ENCODE measurements around the gene GRIA1. TPM values are rescaled to one million over a fixed set of nuclear protein-coding genes. Genes with fewer than 3 reads are reported as not detected.

GRIA1 gene
- total RNA-seq, 3 donors from 2014 or later = 0.33 to 0.88 TPM; not detected in 1

GRCh38 chr5:153660919-153661318 is 170.4 kb downstream of the GRIA1 start:
- Histone ChIP-seq H3K27me3 (no peaks in the 10 kb centered on the region), H3K36me3 (no peaks in the 10 kb centered on the region), H3K4me3 (no peak overlapping the region), H3K27ac (no peak overlapping the region), H3K9me3 (no peaks in the 10 kb centered on the region), H3K4me1 (no peaks in the 10 kb centered on the region)
- no peak for DNase-seq (ENCODE audit: low spot score in 2 of 2)
- no peak for TF ChIP-seq POLR2AphosphoS5 (IDR thresholded peaks at IDR 0.05)
- no peak for TF ChIP-seq POLR2A (IDR thresholded peaks at IDR 0.05)
- TF ChIP-seq CTCF (IDR thresholded peaks at IDR 0.05) = no peak
- intact Hi-C loops (cut with DNase I; ENCODE audit: low total_unique reads) = no loop called here

- no peak overlapping the region for H3K27ac ChIP-seq
- H3K9me3 ChIP-seq = no peaks in the 10 kb centered on the region
- H3K4me3 ChIP-seq = no peak overlapping the region
- no peaks in the 10 kb centered on the region for H3K36me3 ChIP-seq
- no peaks in the 10 kb centered on the region for H3K4me1 ChIP-seq
- no peaks in the 10 kb centered on the region for H3K27me3 ChIP-seq
- intact Hi-C loops (cut with DNase I; ENCODE audit: low total_unique reads) = no loop called here
- DNase-seq (ENCODE audit: low spot score in 2 of 2) = no peak
- TF ChIP-seq POLR2A (IDR thresholded peaks at IDR 0.05) (no peak), POLR2AphosphoS5 (IDR thresholded peaks at IDR 0.05) (no peak), CTCF (IDR thresholded peaks at IDR 0.05) (no peak)
Observed at GRCh38 chr5:153661897-153662296, 171.4 kb downstream of the GRIA1 start.

DNA sequence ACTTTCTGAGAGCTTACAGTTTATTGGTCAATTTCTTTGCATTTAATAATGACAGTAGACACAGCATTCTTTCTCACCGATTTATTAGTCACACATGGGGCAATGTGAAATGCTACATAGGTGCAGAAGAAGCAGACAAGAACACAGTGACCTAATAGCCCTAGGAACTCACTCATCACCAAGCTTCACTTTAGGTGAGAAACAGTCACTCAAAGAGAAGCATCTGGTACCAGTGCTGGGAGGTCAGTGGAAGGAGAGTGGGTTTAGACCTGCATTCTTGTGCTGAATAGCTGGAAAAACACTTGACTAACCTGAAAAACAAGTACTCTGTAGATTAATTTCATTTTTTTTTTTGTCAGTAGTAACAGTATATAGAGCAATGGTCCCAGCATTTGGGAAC is 179.6 kb downstream of the GRIA1 start:
- H3K9me3 ChIP-seq = no peaks in the 10 kb centered on the region
- intact Hi-C loops (cut with DNase I; ENCODE audit: low total_unique reads) = no loop called here

GRCh38 chr5:153671653-153672346 is 181.3 kb downstream of the GRIA1 start:
- intact Hi-C loops (cut with DNase I; ENCODE audit: low total_unique reads) = no loop called here
- no peaks in the 10 kb centered on the region for H3K4me1 ChIP-seq
- no peak overlapping the region for H3K4me3 ChIP-seq
- no peak overlapping the region for H3K27ac ChIP-seq
- H3K36me3 ChIP-seq = no peaks in the 10 kb centered on the region
- no peak for DNase-seq (ENCODE audit: low spot score in 2 of 2)
- TF ChIP-seq POLR2A (IDR thresholded peaks at IDR 0.05) (no peak), CTCF (IDR thresholded peaks at IDR 0.05) (no peak), POLR2AphosphoS5 (IDR thresholded peaks at IDR 0.05) (no peak)
- H3K9me3 ChIP-seq = no peaks in the 10 kb centered on the region
- H3K27me3 ChIP-seq = no peaks in the 10 kb centered on the region

More for the DNA sequence above, 179.6 kb downstream of the GRIA1 start:
- H3K27ac ChIP-seq = no peak overlapping the region
- no peak for TF ChIP-seq POLR2AphosphoS5 (IDR thresholded peaks at IDR 0.05)
- no peak for TF ChIP-seq POLR2A (IDR thresholded peaks at IDR 0.05)
- TF ChIP-seq CTCF (IDR thresholded peaks at IDR 0.05) = no peak
- no peak for DNase-seq (ENCODE audit: low spot score in 2 of 2)
- H3K4me3 ChIP-seq = no peak overlapping the region
- H3K36me3 ChIP-seq = no peaks in the 10 kb centered on the region
- no peaks in the 10 kb centered on the region for H3K27me3 ChIP-seq
- H3K4me1 ChIP-seq = no peaks in the 10 kb centered on the region

GRCh38 chr5:153672347-153673090 is 182.0 kb downstream of the GRIA1 start:
- intact Hi-C loops (cut with DNase I; ENCODE audit: low total_unique reads) = no loop called here
- H3K4me1 ChIP-seq = no peaks in the 10 kb centered on the region
- TF ChIP-seq POLR2A (IDR thresholded peaks at IDR 0.05) (no peak), CTCF (IDR thresholded peaks at IDR 0.05) (no peak), POLR2AphosphoS5 (IDR thresholded peaks at IDR 0.05) (no peak)
- DNase-seq (ENCODE audit: low spot score in 2 of 2) = no peak
- no peaks in the 10 kb centered on the region for H3K27me3 ChIP-seq
- H3K27ac ChIP-seq = no peak overlapping the region
- H3K36me3 ChIP-seq = no peaks in the 10 kb centered on the region
- no peaks in the 10 kb centered on the region for H3K9me3 ChIP-seq
- no peak overlapping the region for H3K4me3 ChIP-seq

All from breast epithelium (tissue), 4 donors.